Osteoblast (primary cell): ENCODE results near the gene PCDHA1. TPM values are rescaled to one million over a fixed set of nuclear protein-coding genes. Genes with fewer than 3 reads are reported as not detected.

Source experiments
- DNase-seq: peaks from one replicate; pipeline ENCODE4 v3.0.0; 2011; ENCODE audit warnings: low spot score, mixed read lengths; ENCODE audit not compliant: insufficient read length; ENCODE audit errors: missing footprints
- H2AFZ ChIP-seq: 2 replicates; pipeline ENCODE4 v1.6.0; 2011; ENCODE audit warnings: mild to moderate bottlenecking, low read length
- H3K27ac ChIP-seq: 2 replicates; pipeline ENCODE4 v1.5.1; 2011; ENCODE audit warnings: mild to moderate bottlenecking, low read depth, low read length, moderate library complexity
- H3K27me3 ChIP-seq: 2 replicates; pipeline ENCODE4 v1.6.0; 2012; ENCODE audit warnings: mild to moderate bottlenecking, control low read depth, inconsistent platforms, low read length, moderate library complexity; ENCODE audit not compliant: insufficient read depth
- H3K36me3 ChIP-seq: 2 replicates; pipeline ENCODE4 v1.5.1; 2011; ENCODE audit warnings: mild to moderate bottlenecking, low read length, control low read depth, moderate library complexity; ENCODE audit not compliant: insufficient read depth
- H3K4me1 ChIP-seq: 2 replicates; pipeline ENCODE4 v1.5.1; 2011; ENCODE audit warnings: mild to moderate bottlenecking, low read length, control low read depth, moderate library complexity; ENCODE audit not compliant: insufficient read depth
- H3K4me2 ChIP-seq: 2 replicates; pipeline ENCODE4 v1.6.0; 2011; ENCODE audit warnings: mild to moderate bottlenecking, low read length; ENCODE audit not compliant: insufficient read depth
- H3K4me3 ChIP-seq: fragments of 200-600 bp; sonication (generic); 3 replicates; pipeline ENCODE4 v1.5.1; 2012; ENCODE audit warnings: mild to moderate bottlenecking, low read length, inconsistent platforms; ENCODE audit not compliant: insufficient read depth
- H3K79me2 ChIP-seq: 2 replicates; pipeline ENCODE4 v1.6.0; 2012; ENCODE audit warnings: mild to moderate bottlenecking, low read length, control low read depth, inconsistent platforms; ENCODE audit not compliant: insufficient read depth
- H3K9me3 ChIP-seq: 2 replicates; pipeline ENCODE4 v1.5.1; 2011; ENCODE audit warnings: low read depth, low read length, control low read depth
- H4K20me1 ChIP-seq: 2 replicates; pipeline ENCODE4 v1.6.0; 2012; ENCODE audit warnings: mild to moderate bottlenecking, low read length, control low read depth; ENCODE audit not compliant: insufficient read depth
- total RNA-seq: library from RNA; depleted of rRNA; stranded (reverse); fragments of >200 nt; gene quantifications from 2 replicates; pipeline ENCODE4 v1.2.3, GENCODE V29; 2012
- TF ChIP-seq, protein P1 (sequence below): IDR thresholded peaks from 2 replicates; pipeline ENCODE4 v1.5.1; 2011; ENCODE audit warnings: mild to moderate bottlenecking, low read depth, low read length, moderate library complexity; ENCODE audit errors: extremely low read depth

Gene PCDHA1
- total RNA-seq, 1 donor: not detected

DNA sequence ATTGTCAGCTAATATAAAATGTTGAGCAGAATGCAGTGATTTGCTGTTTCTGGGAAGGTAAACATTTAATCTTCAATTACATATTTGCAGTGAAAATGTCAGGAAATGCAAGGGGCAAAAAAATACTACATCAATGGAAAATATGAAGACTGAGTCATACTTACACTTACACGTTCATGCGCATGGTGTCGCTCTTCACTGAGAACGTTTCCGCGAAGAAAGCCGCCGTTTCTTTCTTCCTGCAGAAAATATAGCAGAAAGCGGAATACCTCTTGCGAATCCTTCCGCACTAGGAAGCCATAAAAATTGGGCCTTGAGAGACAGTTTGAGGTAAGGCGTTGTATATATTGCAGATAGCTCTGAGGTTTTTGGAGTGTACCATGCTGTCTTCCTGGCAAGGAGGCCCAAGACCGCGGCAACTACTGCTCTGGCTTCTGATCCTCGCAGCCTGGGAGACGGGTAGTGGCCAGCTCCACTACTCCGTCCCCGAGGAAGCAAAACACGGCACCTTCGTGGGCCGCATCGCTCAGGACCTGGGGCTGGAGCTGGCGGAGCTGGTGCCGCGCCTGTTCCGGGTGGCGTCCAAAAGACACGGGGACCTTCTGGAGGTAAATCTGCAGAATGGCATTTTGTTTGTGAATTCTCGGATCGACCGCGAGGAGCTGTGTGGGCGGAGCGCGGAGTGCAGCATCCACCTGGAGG lies 96.1 kb downstream of the PCDHA1 start, which contains the start of gene PCDHA13:
TSS of gene PCDHA13 (plus strand) at position 236 of the 702 bp plus-strand sequence. CDS start at position 381, 145 bp downstream.
- no peaks in the 10 kb centered on the region for H3K4me1 ChIP-seq
- H3K27me3 ChIP-seq: no peaks in the 10 kb centered on the region
- no peaks in the 10 kb centered on the region for H3K36me3 ChIP-seq
- TF ChIP-seq, protein P1, sequence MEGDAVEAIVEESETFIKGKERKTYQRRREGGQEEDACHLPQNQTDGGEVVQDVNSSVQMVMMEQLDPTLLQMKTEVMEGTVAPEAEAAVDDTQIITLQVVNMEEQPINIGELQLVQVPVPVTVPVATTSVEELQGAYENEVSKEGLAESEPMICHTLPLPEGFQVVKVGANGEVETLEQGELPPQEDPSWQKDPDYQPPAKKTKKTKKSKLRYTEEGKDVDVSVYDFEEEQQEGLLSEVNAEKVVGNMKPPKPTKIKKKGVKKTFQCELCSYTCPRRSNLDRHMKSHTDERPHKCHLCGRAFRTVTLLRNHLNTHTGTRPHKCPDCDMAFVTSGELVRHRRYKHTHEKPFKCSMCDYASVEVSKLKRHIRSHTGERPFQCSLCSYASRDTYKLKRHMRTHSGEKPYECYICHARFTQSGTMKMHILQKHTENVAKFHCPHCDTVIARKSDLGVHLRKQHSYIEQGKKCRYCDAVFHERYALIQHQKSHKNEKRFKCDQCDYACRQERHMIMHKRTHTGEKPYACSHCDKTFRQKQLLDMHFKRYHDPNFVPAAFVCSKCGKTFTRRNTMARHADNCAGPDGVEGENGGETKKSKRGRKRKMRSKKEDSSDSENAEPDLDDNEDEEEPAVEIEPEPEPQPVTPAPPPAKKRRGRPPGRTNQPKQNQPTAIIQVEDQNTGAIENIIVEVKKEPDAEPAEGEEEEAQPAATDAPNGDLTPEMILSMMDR: peak; percentile 5
- H3K4me3 ChIP-seq: no peak within 1 kb of the TSS
- H4K20me1 ChIP-seq: no peaks in the 10 kb centered on the region
- no peak within 1 kb of the TSS for H3K4me2 ChIP-seq
- H3K9me3 ChIP-seq: no peaks in the 10 kb centered on the region
- no peak within 1 kb of the TSS for H3K27ac ChIP-seq
- DNase-seq: peak; percentile 54
- H2AFZ ChIP-seq: no peak within 1 kb of the TSS
- H3K79me2 ChIP-seq: no peaks in the 10 kb centered on the region

DNA sequence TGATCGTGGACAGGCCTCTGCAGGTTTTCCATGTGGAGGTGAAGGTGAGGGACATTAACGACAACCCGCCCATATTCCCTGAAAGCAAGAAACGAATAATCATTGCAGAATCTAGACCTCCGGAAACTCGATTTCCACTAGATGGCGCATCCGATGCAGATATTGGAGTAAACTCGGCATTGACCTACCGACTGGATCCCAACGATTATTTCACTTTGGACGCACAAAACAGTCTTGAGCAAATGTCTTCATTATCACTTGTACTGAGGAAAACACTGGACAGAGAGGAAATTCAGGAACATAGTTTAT lies 96.6 kb downstream of the PCDHA1 start:
- no peaks in the 10 kb centered on the region for H3K27me3 ChIP-seq
- no peak overlapping the region for H3K4me3 ChIP-seq
- no peak for DNase-seq
- no peaks in the 10 kb centered on the region for H3K36me3 ChIP-seq
- no peaks in the 10 kb centered on the region for H4K20me1 ChIP-seq
- H3K4me1 ChIP-seq: no peaks in the 10 kb centered on the region
- TF ChIP-seq, protein P1: no peak
- no peak overlapping the region for H3K4me2 ChIP-seq
- H2AFZ ChIP-seq: no peak overlapping the region
- no peaks in the 10 kb centered on the region for H3K9me3 ChIP-seq
- H3K27ac ChIP-seq: no peak overlapping the region
- no peaks in the 10 kb centered on the region for H3K79me2 ChIP-seq

DNA sequence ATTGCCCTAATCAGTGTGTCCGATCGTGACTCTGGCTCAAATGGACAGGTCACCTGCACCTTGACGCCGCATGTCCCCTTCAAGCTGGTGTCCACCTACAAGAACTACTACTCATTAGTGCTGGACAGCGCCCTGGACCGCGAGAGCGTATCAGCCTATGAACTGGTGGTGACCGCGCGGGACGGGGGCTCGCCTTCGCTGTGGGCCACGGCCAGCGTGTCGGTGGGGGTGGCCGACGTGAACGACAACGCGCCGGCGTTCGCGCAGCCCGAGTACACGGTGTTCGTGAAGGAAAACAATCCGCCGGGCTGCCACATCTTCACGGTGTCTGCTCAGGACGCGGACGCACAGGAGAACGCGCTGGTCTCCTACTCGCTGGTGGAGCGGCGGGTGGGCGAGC lies 97.4 kb downstream of the PCDHA1 start:
- Histone ChIP-seq H3K4me1 (no peaks in the 10 kb centered on the region), H3K27me3 (no peaks in the 10 kb centered on the region), H3K4me2 (no peak overlapping the region), H3K27ac (no peak overlapping the region), H3K79me2 (no peaks in the 10 kb centered on the region), H3K4me3 (no peak overlapping the region), H3K36me3 (no peaks in the 10 kb centered on the region), H4K20me1 (no peaks in the 10 kb centered on the region), H3K9me3 (no peaks in the 10 kb centered on the region), H2AFZ (no peak overlapping the region)
- DNase-seq: peak; percentile 27
- TF ChIP-seq, protein P1: no peak

DNA sequence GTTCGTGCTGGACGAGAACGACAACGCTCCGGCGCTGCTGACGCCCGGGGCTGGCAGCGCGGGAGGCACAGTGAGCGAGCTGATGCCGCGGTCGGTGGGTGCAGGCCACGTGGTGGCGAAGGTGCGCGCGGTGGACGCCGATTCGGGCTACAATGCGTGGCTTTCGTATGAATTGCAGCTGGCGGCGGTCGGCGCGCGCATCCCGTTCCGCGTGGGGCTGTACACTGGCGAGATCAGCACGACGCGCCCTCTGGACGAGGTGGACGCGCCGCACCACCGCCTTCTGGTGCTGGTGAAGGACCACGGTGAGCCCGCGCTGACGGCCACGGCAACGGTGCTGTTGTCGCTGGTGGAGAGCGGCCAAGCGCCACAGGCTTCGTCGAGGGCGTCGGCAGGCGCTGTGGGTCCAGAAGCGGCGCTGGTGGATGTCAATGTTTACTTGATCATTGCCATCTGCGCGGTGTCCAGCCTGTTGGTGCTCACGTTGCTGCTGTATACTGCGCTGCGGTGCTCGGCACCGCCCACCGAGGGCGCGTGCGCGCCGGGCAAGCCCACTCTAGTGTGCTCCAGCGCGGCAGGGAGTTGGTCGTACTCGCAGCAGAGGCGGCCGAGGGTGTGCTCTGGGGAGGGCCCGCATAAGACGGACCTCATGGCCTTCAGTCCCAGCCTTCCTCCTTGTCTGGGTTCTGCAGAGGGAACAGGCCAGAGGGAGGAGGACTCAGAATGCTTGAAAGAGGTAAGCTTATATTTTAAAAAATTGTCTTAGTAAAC lies 98.2 kb downstream of the PCDHA1 start:
- Histone ChIP-seq H3K27me3 (no peaks in the 10 kb centered on the region), H4K20me1 (no peaks in the 10 kb centered on the region), H3K9me3 (no peaks in the 10 kb centered on the region), H3K4me2 (no peak overlapping the region), H3K4me1 (no peaks in the 10 kb centered on the region), H3K4me3 (no peak overlapping the region), H3K36me3 (no peaks in the 10 kb centered on the region), H2AFZ (no peak overlapping the region), H3K27ac (no peak overlapping the region), H3K79me2 (no peaks in the 10 kb centered on the region)
- TF ChIP-seq, protein P1: no peak
- DNase-seq: peak; percentile 19
